ENCODE measurements around the gene CHMP5.

CHMP5 gene

GRCh38 chr9:33270146-33270545 is 5.3 kb downstream of the CHMP5 start:
- POLR2A ChIA-PET, result no interaction called here
- DNase-seq (ENCODE audit: extremely low spot score), result no peak
- TF ChIP-seq CTCF (IDR thresholded peaks at IDR 0.05; ENCODE audit: control extremely low read depth, extremely low read depth, low read depth, missing control alignments), result no peak
- CTCF ChIA-PET, result interaction anchor here (1.6 kb wide), 1 partner anchor 13 kb away, joined by 7 read pairs; no protein-coding TSS in a partner anchor

GRCh38 chr9:33272061-33272460 is 7.2 kb downstream of the CHMP5 start:
- CTCF ChIA-PET, result interaction anchor here (4.8 kb wide), 1 partner anchor 13 kb away, joined by 53 read pairs; no protein-coding TSS in a partner anchor
- POLR2A ChIA-PET, result no interaction called here

GRCh38 chr9:33273266-33273971 is 8.6 kb downstream of the CHMP5 start:
- no peak for TF ChIP-seq CTCF (IDR thresholded peaks at IDR 0.05; ENCODE audit: control extremely low read depth, extremely low read depth, low read depth, missing control alignments)
- ChIA-PET POLR2A (interaction anchor here (0.6 to 0.9 kb wide), 2 partner anchors 184 to 248 kb away, joined by 3 to 4 read pairs; partner anchors contain the start of gene DNAJA1), CTCF (interaction anchor here (1.4 to 4.8 kb wide), 3 partner anchors 12 to 30 kb away, joined by 4 to 53 read pairs (median 4); no protein-coding TSS in a partner anchor)
- no peak for DNase-seq (ENCODE audit: extremely low spot score)

More at GRCh38 chr9:33272061-33272460, 7.2 kb downstream of the CHMP5 start:
- DNase-seq (ENCODE audit: extremely low spot score), result no peak
- TF ChIP-seq CTCF (IDR thresholded peaks at IDR 0.05; ENCODE audit: control extremely low read depth, extremely low read depth, low read depth, missing control alignments), result no peak

- DNase-seq (ENCODE audit: extremely low spot score), result no peak
- no peak for TF ChIP-seq CTCF (IDR thresholded peaks at IDR 0.05; ENCODE audit: control extremely low read depth, extremely low read depth, low read depth, missing control alignments)
- POLR2A ChIA-PET, result interaction anchor here (0.6 kb wide), 1 partner anchor 244 kb away, joined by 3 read pairs; no protein-coding TSS in a partner anchor
- CTCF ChIA-PET, result interaction anchor here (1.4 to 4.8 kb wide), 3 partner anchors 11 to 31 kb away, joined by 4 to 53 read pairs (median 4); no protein-coding TSS in a partner anchor
These were observed 9.1 kb downstream of the CHMP5 start for GRCh38 chr9:33273972-33274328.

- POLR2A ChIA-PET, result interaction anchor here (2.3 kb wide), 1 partner anchor 13 kb away, joined by 14 read pairs; the partner anchor contains the start of gene NFX1
- CTCF ChIA-PET, result interaction anchor here (1.8 kb wide), 1 partner anchor 9 kb away, joined by 5 read pairs; no protein-coding TSS in a partner anchor
- TF ChIP-seq CTCF (IDR thresholded peaks at IDR 0.05; ENCODE audit: control extremely low read depth, extremely low read depth, low read depth, missing control alignments), result no peak
- peak; percentile 18 for DNase-seq (ENCODE audit: extremely low spot score)
These were observed 12.6 kb downstream of the CHMP5 start for GRCh38 chr9:33277484-33277883.

- ChIA-PET POLR2A (no interaction called here), CTCF (interaction anchor here (1.6 to 7.8 kb wide), 4 partner anchors 11 to 181 kb away, joined by 6 to 53 read pairs (median 22); no protein-coding TSS in a partner anchor)
- DNase-seq (ENCODE audit: extremely low spot score), result no peak
- no peak for TF ChIP-seq CTCF (IDR thresholded peaks at IDR 0.05; ENCODE audit: control extremely low read depth, extremely low read depth, low read depth, missing control alignments)
These were observed 20.7 kb downstream of the CHMP5 start for GRCh38 chr9:33285502-33285901.

Measured in GM10248 (cell line).